ENCODE results near the gene UBE2G1.

Gene UBE2G1

GRCh38 chr17:4250887-4251286 lies 115.6 kb downstream of the UBE2G1 start:
- DNase-seq = no peak

- no peak for DNase-seq
Measured at GRCh38 chr17:4249452-4250029, 116.9 kb downstream of the UBE2G1 start.

- no peak for DNase-seq
Measured at GRCh38 chr17:4248504-4249277, 117.8 kb downstream of the UBE2G1 start.

- no peak for DNase-seq
Measured at GRCh38 chr17:4247971-4248388, 118.5 kb downstream of the UBE2G1 start.

GRCh38 chr17:4247361-4247970 lies 119.0 kb downstream of the UBE2G1 start:
- DNase-seq = no peak

- no peak for DNase-seq
Measured at GRCh38 chr17:4246674-4247073, 119.8 kb downstream of the UBE2G1 start.

GRCh38 chr17:4241535-4241934 lies 124.9 kb downstream of the UBE2G1 start:
- no peak for DNase-seq

GRCh38 chr17:4236456-4236855 lies 130.0 kb downstream of the UBE2G1 start:
- no peak for DNase-seq

GRCh38 chr17:4235372-4236279 lies 130.8 kb downstream of the UBE2G1 start:
- DNase-seq = no peak

GRCh38 chr17:4234401-4234800 lies 132.1 kb downstream of the UBE2G1 start:
- DNase-seq = no peak

- no peak for DNase-seq
Measured at GRCh38 chr17:4233668-4234258, 132.7 kb downstream of the UBE2G1 start.

GRCh38 chr17:4232168-4232813 lies 134.2 kb downstream of the UBE2G1 start:
- no peak for DNase-seq

GRCh38 chr17:4229627-4230541 lies 136.6 kb downstream of the UBE2G1 start:
- DNase-seq = peak in 5 of 56 donors; percentile 12 to 46 (median 24)

- no peak for DNase-seq
Measured at GRCh38 chr17:4221899-4222659, 144.4 kb downstream of the UBE2G1 start.

- DNase-seq = no peak
Measured at GRCh38 chr17:4221163-4221562, 145.3 kb downstream of the UBE2G1 start.

GRCh38 chr17:4220655-4221054 lies 145.8 kb downstream of the UBE2G1 start:
- DNase-seq = no peak

All from nucleus accumbens (tissue), 56 donors.